Activated CD4-positive, alpha-beta T cell treated with anti-CD3 and anti-CD28 coated beads, Interleukin-2, amount 50 U/mL, for 4 hours (primary cell): ENCODE results near the gene PRR12.
A peak's percentile ranks its signal among the peaks of the same experiment; 100 is the strongest.
"Not testable (repeated sequence)": the region's sequence is repeated elsewhere in the genome, so short reads cannot be mapped to it uniquely, and the experiment has no call there.

Experiments
- DNase-seq, 2 experiments: peaks; one replicate each; pipeline ENCODE4 v3.0.0-alpha.2; 2020

The PRR12 gene

GRCh38 chr19:49592486-49593232 is 1.7 kb downstream of the PRR12 start:
- DNase-seq, result no peak

DNA sequence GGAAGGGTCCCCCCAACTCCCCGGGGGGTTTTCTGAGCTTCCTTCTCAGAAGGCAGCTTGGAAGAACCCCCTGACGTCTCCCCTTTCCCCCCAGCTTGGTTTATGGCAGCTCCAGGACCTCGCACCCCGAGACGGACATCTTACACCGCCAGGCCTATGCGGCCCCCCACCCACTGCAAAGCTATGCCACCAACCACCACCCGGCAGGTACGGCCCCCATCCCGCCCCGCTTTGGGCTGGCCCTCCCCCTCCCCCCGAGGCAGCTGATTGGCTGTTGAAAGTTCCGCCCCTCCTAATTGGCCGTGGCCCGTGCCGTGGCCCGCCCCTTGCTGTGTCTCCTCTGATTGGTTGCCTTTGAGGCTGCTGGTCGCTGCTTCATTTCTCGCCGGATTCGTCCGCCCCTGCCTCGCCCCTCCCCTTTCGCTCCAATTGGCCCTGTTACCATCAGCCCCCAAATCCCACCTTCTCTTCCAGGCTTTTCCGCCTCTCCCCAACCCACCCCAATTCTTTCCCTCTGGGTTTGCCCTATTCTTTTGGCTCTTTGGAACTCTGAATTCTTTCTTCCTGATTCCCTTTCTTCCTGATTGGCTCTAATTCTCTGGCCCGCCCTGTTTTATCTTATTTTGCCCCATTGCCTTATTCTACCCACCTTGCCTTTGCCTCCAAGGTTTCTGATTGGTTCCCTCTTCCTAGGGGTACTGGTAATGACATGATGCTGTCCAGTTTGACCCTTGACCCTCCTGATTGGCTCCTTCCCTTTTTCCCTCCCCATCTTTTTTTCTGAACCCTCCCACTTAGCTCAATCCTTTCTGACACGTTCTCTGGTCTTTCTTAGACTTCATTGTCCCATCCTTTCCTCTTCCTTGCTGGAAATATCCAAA is 2.5 kb downstream of the PRR12 start:
- peak; percentile 92 to 93 for DNase-seq

DNA sequence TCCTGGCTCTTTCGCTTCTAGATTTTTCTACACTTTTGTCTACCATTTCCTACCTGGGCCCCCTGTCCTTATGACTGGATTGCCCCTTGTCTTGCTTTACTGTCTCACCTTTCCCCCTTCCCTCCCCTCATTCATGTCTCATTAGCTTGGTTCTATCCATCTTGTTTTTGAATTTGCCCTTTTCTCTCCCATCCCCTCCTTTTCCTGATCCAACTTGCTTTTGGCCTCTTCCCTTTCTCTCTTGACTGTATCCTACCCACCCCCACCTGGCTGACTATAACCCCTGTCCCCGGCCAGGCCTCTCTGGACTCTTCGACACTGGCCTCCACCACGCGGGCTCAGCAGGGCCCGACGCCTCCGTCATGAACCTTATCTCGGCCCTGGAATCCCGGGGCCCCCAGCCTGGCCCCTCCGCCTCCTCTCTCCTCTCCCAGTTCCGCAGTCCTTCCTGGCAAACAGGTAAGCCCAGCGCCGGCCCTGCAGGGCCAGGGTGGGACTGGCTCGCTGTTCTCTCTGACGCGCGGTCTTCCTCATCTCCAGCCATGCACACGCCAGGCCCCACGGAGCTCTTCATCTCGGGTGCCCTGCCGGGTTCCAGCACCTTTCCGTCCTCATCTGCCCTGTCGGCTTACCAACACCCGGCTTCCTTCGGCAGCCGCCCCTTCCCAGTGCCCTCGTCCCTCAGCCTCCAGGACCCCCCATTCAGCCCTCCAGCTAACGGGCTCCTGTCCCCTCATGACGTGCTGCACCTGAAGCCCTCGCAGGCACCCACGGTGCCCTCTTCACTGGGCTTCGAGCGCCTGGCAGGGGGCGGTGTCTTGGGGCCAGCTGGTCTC is 3.4 kb downstream of the PRR12 start:
- no peak for DNase-seq

- no peak for DNase-seq
Observed at GRCh38 chr19:49594993-49595818, 4.2 kb downstream of the PRR12 start.

DNA sequence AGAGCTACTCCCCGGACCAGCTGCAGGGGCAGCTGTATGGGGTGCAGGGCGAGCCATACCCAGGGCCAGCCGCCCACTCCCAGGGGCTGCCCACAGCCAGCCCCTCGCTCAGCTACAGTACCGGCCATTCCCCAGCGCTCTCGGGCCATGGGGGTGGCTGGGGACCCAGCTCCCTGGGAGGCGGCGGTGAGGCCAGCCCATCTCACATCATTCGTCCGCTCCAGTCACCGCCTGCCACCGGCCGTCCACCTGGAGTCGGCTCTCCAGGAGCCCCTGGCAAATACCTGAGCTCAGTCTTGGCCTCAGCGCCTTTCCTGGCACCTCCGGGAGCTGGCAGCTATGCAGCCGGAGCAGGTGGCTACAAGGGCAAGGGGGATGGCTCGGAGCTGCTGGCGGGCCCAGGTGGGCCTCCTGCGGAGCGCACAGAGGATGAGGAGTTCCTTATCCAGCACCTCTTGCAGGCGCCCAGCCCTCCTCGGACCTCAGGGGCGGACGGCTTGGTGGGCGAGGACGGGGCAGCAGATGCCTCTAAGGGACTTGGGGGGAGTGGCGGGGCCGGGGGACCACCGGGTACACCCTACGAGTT is 4.9 kb downstream of the PRR12 start:
- DNase-seq, result no peak

GRCh38 chr19:49596407-49596806 is 5.4 kb downstream of the PRR12 start:
- no peak for DNase-seq

DNA sequence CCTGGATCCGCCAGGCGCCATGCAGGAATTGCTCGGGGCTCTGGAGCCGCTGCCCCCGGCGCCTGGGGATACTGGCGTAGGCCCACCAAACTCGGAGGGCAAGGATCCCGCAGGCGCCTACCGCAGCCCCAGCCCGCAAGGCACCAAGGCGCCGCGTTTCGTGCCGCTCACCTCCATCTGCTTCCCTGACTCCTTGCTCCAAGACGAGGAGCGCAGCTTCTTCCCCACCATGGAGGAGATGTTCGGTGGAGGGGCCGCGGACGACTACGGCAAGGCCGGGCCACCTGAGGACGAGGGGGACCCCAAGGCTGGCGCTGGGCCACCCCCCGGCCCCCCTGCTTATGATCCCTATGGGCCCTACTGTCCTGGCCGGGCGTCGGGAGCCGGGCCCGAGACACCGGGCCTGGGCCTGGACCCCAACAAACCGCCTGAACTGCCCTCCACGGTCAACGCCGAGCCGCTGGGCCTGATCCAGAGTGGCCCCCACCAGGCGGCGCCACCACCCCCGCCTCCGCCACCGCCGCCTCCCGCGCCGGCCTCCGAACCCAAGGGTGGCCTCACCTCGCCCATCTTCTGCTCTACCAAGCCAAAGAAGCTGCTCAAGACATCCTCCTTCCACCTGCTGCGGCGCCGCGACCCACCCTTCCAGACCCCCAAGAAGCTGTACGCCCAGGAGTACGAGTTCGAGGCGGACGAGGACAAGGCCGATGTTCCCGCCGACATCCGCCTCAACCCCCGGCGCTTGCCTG is 6.1 kb downstream of the PRR12 start:
- DNase-seq, result no peak

GRCh38 chr19:49597703-49597974 is 6.7 kb downstream of the PRR12 start:
- no peak for DNase-seq

GRCh38 chr19:49599378-49600295 is 8.7 kb downstream of the PRR12 start:
- DNase-seq, result no peak

GRCh38 chr19:49601482-49602038 is 10.6 kb downstream of the PRR12 start:
- DNase-seq, result no peak

- DNase-seq, result no peak
Observed at GRCh38 chr19:49602806-49603205, 11.8 kb downstream of the PRR12 start.

DNA sequence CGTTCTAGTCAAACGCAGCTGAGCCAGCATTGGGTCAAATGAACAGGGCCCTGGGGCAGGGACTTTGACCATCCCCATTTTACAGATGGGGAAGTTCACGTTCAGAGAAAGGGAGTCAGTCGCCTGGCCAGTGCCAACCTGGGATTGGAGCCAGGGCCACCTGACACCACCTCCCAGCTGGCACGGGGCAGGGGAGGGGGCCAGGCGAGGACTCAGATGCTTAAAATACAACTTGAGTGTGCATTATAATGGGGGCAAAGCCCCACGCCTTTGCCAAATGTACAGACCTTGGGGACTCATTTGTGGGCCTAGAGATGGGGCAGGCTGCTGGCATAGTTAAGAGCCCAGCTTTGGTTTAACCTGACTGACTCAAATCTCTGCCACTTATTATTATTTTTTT is 14.6 kb downstream of the PRR12 start:
- no peak for DNase-seq

- DNase-seq, result no peak
Observed at GRCh38 chr19:49609499-49610092, 18.6 kb downstream of the PRR12 start.

- no peak for DNase-seq
Observed at GRCh38 chr19:49613374-49613773, 22.4 kb downstream of the PRR12 start.

- no peak for DNase-seq
Observed at GRCh38 chr19:49614096-49614833, 23.3 kb downstream of the PRR12 start.

GRCh38 chr19:49615861-49616260 is 24.9 kb downstream of the PRR12 start:
- no peak for DNase-seq

GRCh38 chr19:49616532-49616931 is 25.6 kb downstream of the PRR12 start:
- DNase-seq, result no peak

GRCh38 chr19:49616945-49617344 is 26.0 kb downstream of the PRR12 start:
- no peak for DNase-seq

GRCh38 chr19:49617860-49618259 is 26.9 kb downstream of the PRR12 start:
- DNase-seq, result not testable (repeated sequence)
